GM18520 (cell line): ENCODE measurements around the gene MYOF.
"Not testable (repeated sequence)": the region's sequence is repeated elsewhere in the genome, so short reads cannot be mapped to it uniquely, and the experiment has no call there.

Experiments
- ATAC-seq: cut with Tn5 transposase; IDR thresholded peaks from one replicate; pipeline ENCODE4 v1.9.1; 2021; ENCODE audit not compliant: unreplicated experiment

The MYOF gene

DNA sequence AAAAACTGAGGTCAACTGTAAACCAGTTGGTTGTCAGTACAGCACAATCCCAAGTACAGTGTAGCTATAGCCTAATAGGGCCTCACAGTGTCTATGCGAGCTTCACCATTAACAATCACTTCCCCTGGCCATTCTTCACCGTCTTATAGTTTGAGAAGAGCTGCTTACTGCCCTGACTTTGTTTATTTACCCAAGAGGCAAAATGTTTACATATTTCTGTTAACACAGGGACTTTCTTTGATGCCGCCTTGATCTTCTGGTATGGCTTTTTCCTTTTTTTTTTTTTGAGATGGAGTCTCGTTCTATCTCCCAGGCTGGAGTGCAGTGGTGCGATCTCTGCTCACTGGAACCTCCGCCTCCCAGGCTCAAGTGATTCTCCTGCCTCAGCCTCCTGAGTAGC is 3.3 kb downstream of the MYOF start:
- ATAC-seq = no peak

- ATAC-seq = no peak
These were observed 5.4 kb downstream of the MYOF start for GRCh38 chr10:93476756-93477155.

DNA sequence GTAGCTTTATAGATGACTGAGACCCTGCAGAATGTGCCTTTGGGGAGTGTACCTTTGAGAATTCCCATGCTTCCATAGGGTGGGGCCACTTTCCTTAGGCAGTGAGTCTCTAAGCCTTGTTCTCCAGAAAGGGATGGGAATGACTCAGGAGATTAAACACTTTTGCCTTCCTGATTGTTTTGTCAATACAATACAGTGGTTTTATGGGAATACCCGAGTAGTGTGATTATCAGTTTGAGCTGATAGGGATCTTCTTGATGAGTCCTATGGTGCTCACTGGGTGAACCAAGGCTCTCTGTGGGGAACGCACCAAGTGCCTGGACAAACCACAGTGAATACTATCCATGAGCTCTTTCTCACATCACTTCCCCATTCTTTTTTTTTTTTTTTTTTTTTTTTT is 6.3 kb downstream of the MYOF start:
- no peak for ATAC-seq

DNA sequence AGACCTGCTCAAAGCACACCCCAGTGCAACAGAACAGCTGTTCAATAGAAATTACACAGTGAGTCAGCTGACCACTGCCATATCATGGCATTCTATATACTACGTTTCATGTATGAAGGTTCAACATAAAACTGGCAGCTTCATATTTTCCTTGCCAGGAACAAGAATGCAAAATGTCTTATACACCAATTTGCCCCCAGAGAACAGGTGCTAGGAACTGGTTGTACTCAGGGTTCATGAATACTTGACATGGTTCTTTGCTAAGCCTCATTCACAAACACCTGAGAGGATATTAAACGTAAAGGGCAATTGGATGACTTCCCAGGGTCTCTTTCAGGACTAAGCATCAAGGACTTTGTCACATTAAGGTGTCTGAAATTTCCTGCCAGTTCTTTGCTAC is 6.9 kb downstream of the MYOF start:
- no peak for ATAC-seq

DNA sequence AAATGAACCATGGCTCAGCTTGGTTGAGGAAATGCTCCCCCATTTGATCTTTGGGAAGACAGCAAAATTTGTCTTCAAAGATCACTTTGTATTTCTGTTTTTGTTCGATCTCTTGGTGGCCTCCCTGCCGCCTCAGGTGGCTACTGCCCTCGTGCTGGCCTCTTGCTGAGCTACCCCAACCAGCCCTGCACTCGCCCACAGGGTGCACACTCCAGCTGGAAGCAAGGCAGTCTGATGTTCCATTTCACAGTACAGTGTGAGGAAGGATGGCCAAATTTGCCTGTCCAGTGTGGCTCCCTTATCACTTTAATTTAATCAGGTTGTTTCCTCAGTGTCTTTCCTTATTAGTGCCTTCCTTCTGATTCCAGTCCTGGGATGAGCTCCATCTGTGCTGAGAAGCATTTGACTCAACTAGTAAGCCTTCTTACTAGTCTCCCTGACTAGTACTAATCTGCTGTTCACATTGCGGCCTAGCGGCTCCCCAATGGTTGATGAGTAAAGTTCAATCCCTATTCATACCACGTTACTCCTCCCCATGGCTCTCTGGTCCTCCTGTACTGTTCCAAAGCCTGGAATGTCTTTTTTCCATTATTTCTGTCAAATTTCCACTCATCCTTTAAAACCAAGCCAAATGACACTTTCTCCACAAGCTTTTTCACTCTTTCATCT is 8.2 kb downstream of the MYOF start:
- no peak for ATAC-seq

- ATAC-seq = no peak
These were observed 9.0 kb downstream of the MYOF start for GRCh38 chr10:93473161-93473560.

DNA sequence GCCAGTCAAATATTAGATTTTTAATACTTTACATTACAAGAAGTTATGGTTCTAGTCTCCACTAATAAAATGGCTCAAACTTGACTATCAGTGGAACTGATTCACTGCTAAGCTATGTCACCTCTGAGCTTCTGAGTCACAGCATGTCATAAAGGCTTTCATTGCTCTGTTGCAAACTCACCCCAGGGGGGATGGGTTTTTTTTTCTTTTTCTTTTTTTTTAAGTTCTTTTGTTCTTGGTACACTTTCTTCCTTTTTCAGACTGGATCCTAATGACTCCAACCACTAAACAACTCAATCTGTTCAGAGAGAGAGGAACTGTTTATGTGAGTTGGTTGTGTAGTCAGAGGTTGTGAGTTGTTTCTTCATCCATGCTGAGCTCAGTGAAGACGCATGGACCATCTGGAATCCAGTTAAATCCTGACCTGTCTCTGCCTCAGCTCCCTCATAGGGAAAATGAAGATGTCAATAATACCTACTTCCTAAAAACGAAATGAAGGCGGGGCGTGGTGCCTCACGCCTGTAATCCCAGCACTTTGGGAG is 11.0 kb downstream of the MYOF start:
- ATAC-seq = no peak

GRCh38 chr10:93469454-93469853 is 12.7 kb downstream of the MYOF start:
- ATAC-seq = no peak

DNA sequence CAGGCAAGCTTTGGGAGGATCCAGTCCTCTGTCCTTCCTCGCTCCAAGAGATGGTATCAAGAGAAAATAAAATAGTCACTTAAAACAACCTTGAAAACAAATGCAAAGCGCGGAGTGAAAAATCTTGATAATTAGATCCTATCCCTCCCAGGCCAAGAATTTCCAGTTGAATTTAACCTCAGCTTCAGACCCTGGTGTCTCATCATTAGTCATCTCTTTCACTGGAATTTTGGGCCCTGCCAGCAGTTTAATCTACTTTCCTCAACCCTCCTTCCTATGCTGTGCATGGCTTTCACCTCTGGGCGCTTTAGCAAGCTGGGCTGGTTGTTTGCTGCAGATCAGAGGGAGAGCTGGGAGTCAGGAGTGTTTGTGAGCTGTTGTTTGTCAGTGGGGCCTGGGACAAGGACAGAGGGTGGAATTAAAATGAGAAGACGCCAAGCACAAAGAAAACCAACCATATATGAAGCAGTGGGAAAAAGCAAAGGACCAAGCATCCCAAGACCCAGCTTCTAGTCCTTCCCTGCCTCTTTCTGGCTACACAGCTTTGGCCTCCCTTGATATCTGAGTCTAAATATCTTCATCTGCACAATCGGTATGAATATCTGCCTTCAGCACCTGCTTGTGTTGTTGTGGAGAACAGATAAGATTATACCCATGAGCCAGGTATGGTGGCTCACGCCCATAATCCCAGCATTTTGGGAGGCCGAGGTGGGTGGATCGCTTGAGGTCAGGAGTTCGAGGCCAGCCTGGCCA is 13.5 kb downstream of the MYOF start:
- ATAC-seq = no peak

DNA sequence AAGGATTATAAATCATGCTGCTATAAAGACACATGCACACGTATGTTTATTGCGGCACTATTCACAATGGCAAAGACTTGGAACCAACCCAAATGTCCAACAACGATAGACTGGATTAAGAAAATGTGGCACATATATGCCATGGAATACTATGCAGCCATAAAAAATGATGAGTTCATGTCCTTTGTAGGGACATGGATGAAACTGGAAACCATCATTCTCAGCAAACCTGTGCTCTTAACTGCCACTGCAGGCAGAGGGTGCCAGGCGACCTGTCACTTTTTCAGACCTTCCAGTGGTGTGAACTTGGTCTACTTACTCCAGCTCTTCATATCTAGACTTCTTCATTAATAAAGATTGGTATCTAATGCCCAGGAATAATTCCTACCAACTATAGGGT is 14.5 kb downstream of the MYOF start:
- not testable (repeated sequence) for ATAC-seq

- no peak for ATAC-seq
These were observed 16.1 kb downstream of the MYOF start for GRCh38 chr10:93465806-93466675.

GRCh38 chr10:93464776-93465388 is 17.3 kb downstream of the MYOF start:
- no peak for ATAC-seq

DNA sequence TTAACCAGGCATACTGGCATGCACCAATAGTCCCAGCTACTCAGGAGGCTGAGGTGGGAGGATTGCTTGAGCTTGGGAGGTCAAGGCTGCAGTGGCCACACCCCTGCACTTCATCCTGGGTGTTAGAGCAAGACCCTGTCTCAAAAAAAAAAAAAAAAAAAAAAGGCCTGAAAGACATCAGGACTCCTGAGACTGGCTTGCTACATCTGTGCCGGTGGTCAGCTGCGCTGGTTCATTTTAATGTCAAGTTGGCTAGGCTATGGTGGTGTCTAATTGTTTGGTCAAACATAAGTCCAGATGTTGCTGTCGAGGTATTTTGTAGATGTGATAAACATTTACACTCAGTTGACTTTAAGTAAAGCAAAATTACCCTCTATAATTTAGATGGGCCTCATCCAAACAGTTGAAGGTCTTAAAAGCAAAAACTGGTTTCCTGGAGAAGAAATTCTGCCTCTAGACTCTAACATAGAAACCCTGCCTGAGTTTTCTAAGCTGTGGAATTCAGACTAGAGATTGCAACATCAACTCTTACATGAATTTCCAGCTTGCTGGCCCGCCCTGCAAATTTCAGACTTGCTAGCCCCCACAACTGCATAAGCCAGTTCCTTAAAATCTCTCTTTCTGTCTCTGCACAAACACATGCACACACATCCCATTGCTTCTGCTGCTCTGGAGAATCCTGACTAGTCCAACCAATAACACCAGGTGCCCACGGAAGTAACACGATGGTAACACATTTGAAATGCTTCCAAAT is 18.2 kb downstream of the MYOF start:
- ATAC-seq = no peak

GRCh38 chr10:93462881-93463280 is 19.3 kb downstream of the MYOF start:
- ATAC-seq = no peak

DNA sequence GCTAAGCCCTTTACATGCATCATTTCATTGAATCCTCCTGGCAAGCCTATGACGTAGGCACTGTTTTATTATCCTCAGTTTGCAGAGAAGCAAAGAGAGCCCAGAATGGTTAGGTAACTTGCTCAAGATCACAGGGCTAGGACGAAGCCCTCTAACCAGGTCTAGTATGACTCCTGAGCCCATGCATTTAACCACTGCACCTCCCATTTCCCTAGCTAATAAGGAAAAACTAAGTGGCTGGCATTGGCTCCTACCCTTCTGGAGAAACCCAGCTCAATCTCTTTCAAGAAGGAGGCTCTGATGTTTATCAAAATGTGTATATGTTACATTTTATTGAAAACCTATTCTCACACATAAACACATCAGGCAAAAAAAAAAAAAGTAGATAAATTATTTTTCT is 19.8 kb downstream of the MYOF start:
- no peak for ATAC-seq

DNA sequence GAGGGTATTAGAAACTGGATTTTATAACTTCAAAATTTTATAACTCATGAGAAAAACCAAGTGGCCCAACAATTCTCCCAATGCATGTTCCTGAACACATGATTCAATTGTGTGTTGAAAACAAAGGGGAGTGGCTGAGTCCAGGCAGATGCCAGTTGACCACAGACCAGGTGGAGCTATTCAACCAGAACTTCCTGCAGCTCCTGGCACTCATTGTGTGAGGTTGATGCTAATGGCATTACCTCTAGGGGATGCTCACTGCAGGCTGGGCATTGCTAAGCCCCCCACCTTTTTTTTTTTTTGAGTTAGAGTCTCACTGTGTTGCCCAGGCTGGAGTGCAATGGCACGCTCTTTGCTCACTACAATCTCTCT is 20.3 kb downstream of the MYOF start:
- ATAC-seq = no peak

DNA sequence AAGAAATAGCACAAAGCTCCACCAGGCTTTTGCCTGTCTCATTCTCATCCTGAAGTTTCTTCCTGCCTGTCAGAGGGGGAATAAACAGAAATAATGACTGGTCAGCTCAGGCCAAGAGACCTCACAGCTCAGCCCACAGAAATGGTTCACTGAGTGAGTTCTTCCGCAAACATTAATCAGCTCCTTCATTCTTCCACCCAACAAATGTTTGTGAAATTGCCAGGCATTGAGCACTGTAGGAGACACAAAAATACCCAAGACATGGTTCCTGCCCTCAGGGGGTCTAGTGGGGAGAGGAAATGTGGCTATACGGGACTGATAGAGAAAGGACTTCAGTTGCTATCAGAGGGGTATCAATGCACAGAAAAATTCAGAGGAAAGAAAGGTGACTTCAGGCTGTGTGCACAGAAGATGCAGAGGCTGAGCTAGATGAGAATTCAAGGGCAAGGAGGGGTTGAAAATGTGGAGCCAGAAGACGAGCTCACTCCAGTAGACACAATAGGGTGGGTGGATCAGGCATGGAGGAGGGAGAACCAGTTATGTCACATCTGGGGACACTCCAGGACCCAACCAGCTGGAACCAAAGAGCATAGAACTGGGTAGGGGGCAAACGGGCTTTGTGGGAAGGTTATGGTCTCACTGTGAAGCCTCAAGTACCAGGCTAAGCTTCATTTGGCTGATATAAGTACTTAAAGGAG is 20.9 kb downstream of the MYOF start:
- ATAC-seq = no peak

DNA sequence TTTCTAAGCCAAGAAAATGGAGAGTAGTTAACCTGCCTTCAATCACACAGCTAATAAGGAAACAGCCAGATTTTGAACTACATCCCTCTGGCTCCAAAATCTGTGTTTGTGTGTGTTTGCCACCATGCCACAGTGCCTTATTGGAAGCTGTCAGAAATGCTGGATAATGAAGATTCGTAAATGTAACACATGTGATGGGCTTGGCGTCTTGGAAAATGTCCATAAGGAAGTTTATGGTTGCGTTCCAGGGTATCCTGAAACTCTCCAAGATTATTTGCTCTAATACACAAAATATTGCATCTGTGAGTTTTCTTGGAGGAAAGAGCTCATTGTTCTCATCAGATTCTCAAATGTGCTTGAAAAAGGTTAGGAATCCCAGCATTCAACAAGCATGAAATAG is 22.7 kb downstream of the MYOF start:
- no peak for ATAC-seq

- ATAC-seq = no peak
These were observed 23.3 kb downstream of the MYOF start for GRCh38 chr10:93458821-93459257.

DNA sequence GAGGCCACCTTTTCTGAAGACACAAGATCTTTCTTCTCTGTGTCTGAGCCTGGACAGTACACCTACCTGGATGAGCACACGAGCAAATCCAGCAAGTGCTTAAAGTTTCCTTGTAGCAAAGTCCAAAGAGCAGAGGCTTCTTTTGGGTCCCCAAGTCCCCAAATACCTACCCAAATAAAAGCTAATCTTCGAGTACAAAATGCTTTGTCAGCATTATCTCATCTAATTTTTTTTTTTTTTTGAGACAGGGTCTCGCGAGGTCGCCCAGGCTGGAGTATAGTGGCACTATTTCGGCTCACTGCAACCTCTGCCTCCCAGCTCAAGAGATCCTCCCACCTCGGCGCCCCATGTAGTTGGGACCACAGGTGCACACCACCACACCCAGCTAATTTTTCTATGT is 24.6 kb downstream of the MYOF start:
- ATAC-seq = no peak
